ENCODE results near the gene ZFP1.

Gene ZFP1

DNA sequence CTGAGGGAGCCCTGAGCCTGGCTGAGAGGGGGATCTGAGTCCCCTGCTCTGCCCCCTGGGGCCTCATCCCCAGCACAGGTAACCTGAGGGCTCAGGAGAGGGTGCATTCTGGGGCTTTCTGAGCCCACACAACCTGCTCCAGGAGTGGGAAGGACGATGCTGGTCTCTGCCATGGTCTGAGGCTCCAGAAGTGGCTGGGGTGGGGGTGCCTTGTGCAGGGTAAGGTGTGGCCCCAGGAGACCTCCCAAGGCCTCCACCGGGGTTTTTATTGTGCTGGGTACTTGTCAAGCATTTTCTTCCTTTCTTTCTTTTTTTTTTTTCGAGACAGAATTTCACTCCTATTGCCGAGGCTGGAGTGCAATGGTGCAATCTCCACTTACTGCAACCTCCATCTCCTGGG is 70.8 kb downstream of the ZFP1 start:
- DNase-seq (ENCODE audit: insufficient read length, low spot score), result no peak
- FAIRE-seq, result no peak
- TF ChIP-seq POU2F2 (IDR thresholded peaks at IDR 0.05; ENCODE audit: low read depth, low read length) (no peak), POLR2A (IDR thresholded peaks at IDR 0.05; ENCODE audit: low read depth, low read length) (no peak), SPI1 (IDR thresholded peaks at IDR 0.05; ENCODE audit: low read depth, low read length) (no peak), POLR2AphosphoS5 (IDR thresholded peaks at IDR 0.05; ENCODE audit: low read depth, low read length) (no peak), PAX5 (IDR thresholded peaks at IDR 0.05; ENCODE audit: insufficient read depth, low read length, severe bottlenecking) (no peak), TAF1 (IDR thresholded peaks at IDR 0.05; ENCODE audit: low read depth, low read length) (no peak)

DNA sequence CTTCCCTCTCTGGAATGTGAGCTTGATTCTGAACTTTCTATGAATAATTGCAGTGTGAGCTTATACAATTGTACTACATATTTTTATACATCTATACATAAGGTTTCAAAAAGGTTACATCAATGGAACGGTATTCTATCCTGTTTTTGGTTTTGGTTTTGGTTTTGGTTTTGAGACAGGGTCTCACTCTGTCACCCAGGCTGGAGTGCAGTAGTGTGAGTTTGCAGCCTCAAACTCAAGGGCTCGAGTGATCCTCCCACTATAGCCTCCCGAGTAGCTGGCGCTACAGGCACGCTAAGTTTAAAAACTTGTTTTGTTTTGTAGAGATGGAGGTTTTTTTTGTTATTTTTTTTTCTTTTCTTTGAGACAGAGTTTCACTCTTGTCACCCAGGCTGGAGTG is 71.5 kb downstream of the ZFP1 start:
- DNase-seq (ENCODE audit: insufficient read length, low spot score), result no peak
- no peak for FAIRE-seq
- TF ChIP-seq POLR2A (IDR thresholded peaks at IDR 0.05; ENCODE audit: low read depth, low read length) (no peak), POU2F2 (IDR thresholded peaks at IDR 0.05; ENCODE audit: low read depth, low read length) (no peak), PAX5 (IDR thresholded peaks at IDR 0.05; ENCODE audit: insufficient read depth, low read length, severe bottlenecking) (no peak), POLR2AphosphoS5 (IDR thresholded peaks at IDR 0.05; ENCODE audit: low read depth, low read length) (no peak), TAF1 (IDR thresholded peaks at IDR 0.05; ENCODE audit: low read depth, low read length) (no peak), SPI1 (IDR thresholded peaks at IDR 0.05; ENCODE audit: low read depth, low read length) (no peak)

All from GM12891 (cell line).